Astrocyte (in vitro differentiated cells and primary cell): ENCODE measurements around the gene SYT2. TPM values are rescaled to one million over a fixed set of nuclear protein-coding genes. Genes with fewer than 3 reads are reported as not detected.

ENCODE experiments used
- DNase-seq: peaks from one replicate; pipeline ENCODE4 v3.0.0-alpha.2; 2010; ENCODE audit warnings: low read depth
- FAIRE-seq: peaks from 2 replicates; lab custom pipeline; 2011; peaks lifted over from hg19 to GRCh38; lab: Jason Lieb, UNC
- H2AFZ ChIP-seq: 2 replicates; pipeline ENCODE4 v1.6.0; 2012; ENCODE audit warnings: low read depth, low read length, inconsistent platforms
- H3K27ac ChIP-seq: 2 replicates; pipeline ENCODE4 v1.5.1; 2011; ENCODE audit warnings: low read depth, low read length, inconsistent platforms
- H3K27me3 ChIP-seq: 2 replicates; pipeline ENCODE4 v1.6.0; 2011; ENCODE audit warnings: low read length, inconsistent platforms; ENCODE audit not compliant: insufficient read depth
- H3K36me3 ChIP-seq: 2 replicates; pipeline ENCODE4 v1.5.1; 2011; ENCODE audit warnings: low read length, inconsistent platforms; ENCODE audit not compliant: insufficient read depth
- H3K4me1 ChIP-seq: 2 replicates; pipeline ENCODE4 v1.5.1; 2011; ENCODE audit warnings: low read length, inconsistent platforms; ENCODE audit not compliant: insufficient read depth
- H3K4me2 ChIP-seq: 2 replicates; pipeline ENCODE4 v1.6.0; 2012; ENCODE audit warnings: low read length, inconsistent platforms
- H3K4me3 ChIP-seq: 2 replicates; pipeline ENCODE4 v1.5.1; 2011; ENCODE audit warnings: low read depth, mild to moderate bottlenecking, low read length, inconsistent platforms; ENCODE audit not compliant: insufficient read depth
- H3K79me2 ChIP-seq: 2 replicates; pipeline ENCODE4 v1.6.0; 2012; ENCODE audit warnings: mild to moderate bottlenecking, low read length, inconsistent platforms; ENCODE audit not compliant: insufficient read depth
- H3K9ac ChIP-seq: 2 replicates; pipeline ENCODE4 v1.6.0; 2012; ENCODE audit warnings: mild to moderate bottlenecking, low read length, inconsistent platforms
- H3K9me3 ChIP-seq: 2 replicates; pipeline ENCODE4 v1.5.1; 2012; ENCODE audit warnings: low read depth, mild to moderate bottlenecking, low read length, inconsistent platforms; ENCODE audit not compliant: insufficient read depth
- H4K20me1 ChIP-seq: 2 replicates; pipeline ENCODE4 v1.6.0; 2012; ENCODE audit warnings: low read length, inconsistent platforms; ENCODE audit not compliant: insufficient read depth
- H3K27ac Mint-ChIP-seq: one replicate; pipeline ENCODE4 v1.8.0; 2021; ENCODE audit warnings: mild to moderate bottlenecking, mixed read lengths; ENCODE audit not compliant: unreplicated experiment
- H3K27me3 Mint-ChIP-seq: one replicate; pipeline ENCODE4 v1.8.0; 2021; ENCODE audit warnings: low read depth, mixed read lengths; ENCODE audit not compliant: unreplicated experiment
- H3K36me3 Mint-ChIP-seq: one replicate; pipeline ENCODE4 v1.8.0; 2021; ENCODE audit warnings: low read depth, mixed read lengths; ENCODE audit not compliant: unreplicated experiment
- H3K4me1 Mint-ChIP-seq: one replicate; pipeline ENCODE4 v1.8.0; 2021; ENCODE audit warnings: low read depth, mixed read lengths; ENCODE audit not compliant: unreplicated experiment
- H3K4me3 Mint-ChIP-seq: one replicate; pipeline ENCODE4 v1.8.0; 2021; ENCODE audit warnings: mild to moderate bottlenecking, moderate library complexity, mixed read lengths; ENCODE audit not compliant: unreplicated experiment
- H3K9me3 Mint-ChIP-seq: one replicate; pipeline ENCODE4 v1.8.0; 2021; ENCODE audit warnings: mild to moderate bottlenecking, mixed read lengths; ENCODE audit not compliant: unreplicated experiment
- CTCF ChIP-seq: IDR thresholded peaks from 2 replicates; pipeline ENCODE4 v1.5.1; 2011; ENCODE audit warnings: low read depth, mild to moderate bottlenecking, inconsistent platforms, low read length, moderate library complexity; ENCODE audit not compliant: insufficient read depth
- EZH2 ChIP-seq: IDR thresholded peaks from 2 replicates; pipeline ENCODE4 v1.6.1; 2012; ENCODE audit warnings: mild to moderate bottlenecking, low read length, inconsistent platforms; ENCODE audit not compliant: insufficient read depth
- total RNA-seq: library from RNA; stranded (reverse); gene quantifications from 2 replicates; pipeline ENCODE4 v1.2.1, GENCODE V29; 2021

SYT2 gene
- total RNA-seq, 1 donor from 2014 or later = 0.27 TPM

GRCh38 chr1:202688401-202688800 is 21.9 kb downstream of the SYT2 start:
- no peak for TF ChIP-seq CTCF
- TF ChIP-seq EZH2 = no peak
- Histone ChIP-seq H3K36me3 (no peaks in the 10 kb centered on the region), H2AFZ (no peak overlapping the region), H3K4me1 (no peaks in the 10 kb centered on the region), H4K20me1 (peaks cover 3% of the 10 kb centered on the region), H3K9me3 (no peaks in the 10 kb centered on the region), H3K4me2 (no peak overlapping the region), H3K27ac (no peak overlapping the region), H3K4me3 (no peak overlapping the region), H3K79me2 (no peaks in the 10 kb centered on the region), H3K9ac (no peak overlapping the region), H3K27me3 (peaks cover 50% of the 10 kb centered on the region)
- Mint-ChIP-seq H3K27me3 (peaks cover 62% of the 10 kb centered on the region), H3K4me1 (peaks cover 12% of the 10 kb centered on the region), H3K36me3 (no peaks in the 10 kb centered on the region), H3K4me3 (no peak overlapping the region), H3K9me3 (no peaks in the 10 kb centered on the region), H3K27ac (no peak overlapping the region)
- DNase-seq = peak; percentile 12
- no peak for FAIRE-seq

GRCh38 chr1:202687798-202688197 is 22.5 kb downstream of the SYT2 start:
- H3K27me3 Mint-ChIP-seq = peaks cover 56% of the 10 kb centered on the region
- no peak overlapping the region for H3K4me2 ChIP-seq

More at GRCh38 chr1:202687798-202688197, 22.5 kb downstream of the SYT2 start:
- Mint-ChIP-seq H3K27ac (no peak overlapping the region), H3K36me3 (no peaks in the 10 kb centered on the region), H3K9me3 (no peaks in the 10 kb centered on the region), H3K4me1 (peaks cover 12% of the 10 kb centered on the region), H3K4me3 (no peak overlapping the region)
- no peaks in the 10 kb centered on the region for H3K4me1 ChIP-seq
- H3K9me3 ChIP-seq = no peaks in the 10 kb centered on the region
- no peak overlapping the region for H2AFZ ChIP-seq
- TF ChIP-seq CTCF (no peak), EZH2 (no peak)
- no peak for DNase-seq
- no peaks in the 10 kb centered on the region for H3K36me3 ChIP-seq
- peaks cover 3% of the 10 kb centered on the region for H4K20me1 ChIP-seq
- FAIRE-seq = no peak
- no peak overlapping the region for H3K9ac ChIP-seq
- no peak overlapping the region for H3K27ac ChIP-seq
- peaks cover 54% of the 10 kb centered on the region for H3K27me3 ChIP-seq
- H3K4me3 ChIP-seq = no peak overlapping the region
- no peaks in the 10 kb centered on the region for H3K79me2 ChIP-seq
